Body of pancreas (tissue), 4 donors: ENCODE data around the gene PSMD5. TPM values are rescaled to one million over a fixed set of nuclear protein-coding genes. Genes with fewer than 3 reads are reported as not detected.
A peak's percentile ranks its signal among the peaks of the same experiment; 100 is the strongest.

ENCODE experiments used
- ATAC-seq: fragments of 150-250 bp; one replicate; pipeline ENCODE4 v1.9.1; 2016
- DNase-seq, 4 donors: peaks; one replicate each; pipeline ENCODE4 v3.0.0-alpha.2; 2019
- H3K27ac ChIP-seq, 4 donors: fragments of 200-600 bp; sonication (generic); 1 replicate in 3 of 4; 2 replicates in 1 of 4; pipeline versions ENCODE4 v1.5.1 to v1.6.1; 2016 to 2019; ENCODE audit warnings: mild to moderate bottlenecking in 1 of 4, mixed read lengths in 1 of 4, moderate library complexity in 1 of 4
- H3K27me3 ChIP-seq, 2 donors: fragments of 200-600 bp; sonication (generic); one replicate each; pipeline ENCODE4 v1.6.0; 2016; ENCODE audit warnings: mild to moderate bottlenecking in 1 of 2
- H3K36me3 ChIP-seq, 2 donors: fragments of 200-600 bp; sonication (generic); replicated peaks in 1 of 2; 2 replicates each; pipeline ENCODE4 v1.5.1; 2016; ENCODE audit warnings: low read depth in 2 of 2; ENCODE audit not compliant: insufficient read depth in 1 of 2
- H3K4me1 ChIP-seq: fragments of 200-600 bp; sonication (generic); one replicate; pipeline ENCODE4 v1.6.0; 2016
- H3K4me3 ChIP-seq, 2 donors: fragments of 200-600 bp; sonication (generic); 1 replicate in 1 of 2; 2 replicates in 1 of 2; pipeline ENCODE4 v1.5.1; 2016 to 2019
- H3K9me3 ChIP-seq, 3 donors: fragments of 200-600 bp; sonication (generic); 1 replicate in 2 of 3; 2 replicates in 1 of 3; pipeline ENCODE4 v1.5.1; 2016
- CTCF ChIP-seq, 7 experiments: fragments of 450-650 bp in 4 of 7; fragments of 200-600 bp in 3 of 7; sonication (generic) in 3 of 7; IDR thresholded peaks; one replicate each; pipeline ENCODE4 v1.5.1; 2016 to 2019; ENCODE audit warnings: antibody characterized with exemption in 7 of 7
- POLR2A ChIP-seq, 3 donors: fragments of 450-650 bp; IDR thresholded peaks; one replicate each; pipeline ENCODE4 v1.6.1; 2016; ENCODE audit warnings: antibody characterized with exemption in 3 of 3, mild to moderate bottlenecking in 2 of 3
- WGBS, 2 donors: methylation state at CpG; one replicate each; pipeline ENCODE4 v1.1.5; 2017; 5-methylcytosine and 5-hydroxymethylcytosine counted together
- intact Hi-C: fragments of 100-400 bp; cut with DNase I; formaldehyde crosslinking; loops from one replicate; pipeline ENCODE4 v1.15.1; 2023
- total RNA-seq, 2 donors: library from RNA; depleted of rRNA; stranded (reverse); fragments of >200 nt; gene quantifications; one replicate each; pipeline ENCODE4 v1.1.0, GENCODE V29; 2016

PSMD5 gene
- total RNA-seq, 2 donors from 2014 or later = 20.8 to 31.0 TPM

- H3K4me1 ChIP-seq = no peaks in the 10 kb centered on the region
- no peak for ATAC-seq
- intact Hi-C loops = no loop called here
- DNase-seq = no peak
- no peak overlapping the region for H3K27ac ChIP-seq
- H3K9me3 ChIP-seq = no peaks in the 10 kb centered on the region
- H3K36me3 ChIP-seq = no peaks in the 10 kb centered on the region
- H3K4me3 ChIP-seq = no peak overlapping the region
- H3K27me3 ChIP-seq = no peaks in the 10 kb centered on the region
- 56 to 82% methylated on average over 5 of the region's 5 CpGs for WGBS, 2 donors
- TF ChIP-seq CTCF (IDR thresholded peaks at IDR 0.05) = no peak
- TF ChIP-seq POLR2A (IDR thresholded peaks at IDR 0.05) = no peak
Measured at GRCh38 chr9:120885958-120886357, 43.2 kb upstream of the PSMD5 start.

- no peak overlapping the region for H3K27ac ChIP-seq
- no peak for TF ChIP-seq POLR2A (IDR thresholded peaks at IDR 0.05)
- H3K9me3 ChIP-seq = no peaks in the 10 kb centered on the region
- no peak for ATAC-seq
- H3K4me1 ChIP-seq = no peaks in the 10 kb centered on the region
- H3K27me3 ChIP-seq = no peaks in the 10 kb centered on the region
- no peak for DNase-seq
- intact Hi-C loops = no loop called here
- no peak overlapping the region for H3K4me3 ChIP-seq
- WGBS, 2 donors = 53 to 58% methylated on average over 3 of the region's 3 CpGs
- no peaks in the 10 kb centered on the region for H3K36me3 ChIP-seq
Measured at GRCh38 chr9:120885457-120885856, 42.7 kb upstream of the PSMD5 start.

GRCh38 chr9:120883608-120883996 lies 40.9 kb upstream of the PSMD5 start:
- DNase-seq (no peak), ATAC-seq (no peak)
- Histone ChIP-seq H3K4me3 (no peak overlapping the region), H3K36me3 (no peaks in the 10 kb centered on the region), H3K9me3 (no peaks in the 10 kb centered on the region), H3K4me1 (no peaks in the 10 kb centered on the region), H3K27ac (no peak overlapping the region), H3K27me3 (no peaks in the 10 kb centered on the region)
- 78 to 82% methylated on average over 3 of the region's 3 CpGs for WGBS, 2 donors
- intact Hi-C loops = no loop called here
- TF ChIP-seq CTCF (IDR thresholded peaks at IDR 0.05) = no peak
- TF ChIP-seq POLR2A (IDR thresholded peaks at IDR 0.05) = no peak

- Histone ChIP-seq H3K4me1 (no peaks in the 10 kb centered on the region), H3K36me3 (no peaks in the 10 kb centered on the region), H3K4me3 (no peak overlapping the region), H3K9me3 (no peaks in the 10 kb centered on the region), H3K27me3 (no peaks in the 10 kb centered on the region), H3K27ac (no peak overlapping the region)
- 69 to 72% methylated on average over 10 of the region's 10 CpGs for WGBS, 2 donors
- intact Hi-C loops = no loop called here
- ATAC-seq = no peak
- DNase-seq = peak in 2 of 4 donors; percentile 35 to 46
- TF ChIP-seq POLR2A (IDR thresholded peaks at IDR 0.05) (no peak), CTCF (IDR thresholded peaks at IDR 0.05) (no peak)
Measured at GRCh38 chr9:120882935-120883607, 40.3 kb upstream of the PSMD5 start.

- H3K27ac ChIP-seq = no peak overlapping the region
- DNase-seq = no peak
- H3K4me1 ChIP-seq = peaks cover 19% of the 10 kb centered on the region
- ATAC-seq = no peak
- no peaks in the 10 kb centered on the region for H3K36me3 ChIP-seq
- H3K9me3 ChIP-seq = no peaks in the 10 kb centered on the region
- no peaks in the 10 kb centered on the region for H3K27me3 ChIP-seq
- intact Hi-C loops = loop anchor here (5.0 kb wide), 1 partner anchor 48 kb away; the partner anchor contains the start of gene TRAF1
- no peak for TF ChIP-seq POLR2A (IDR thresholded peaks at IDR 0.05)
- TF ChIP-seq CTCF (IDR thresholded peaks at IDR 0.05) = no peak
- H3K4me3 ChIP-seq = no peak overlapping the region
- WGBS, 2 donors = 69 to 74% methylated on average over 6 of the region's 6 CpGs
Measured at GRCh38 chr9:120879446-120879845, 36.7 kb upstream of the PSMD5 start.
